ENCODE data around the gene PRKD1.

PRKD1 gene

GRCh38 chr14:29580763-29581162 is 346.9 kb downstream of the PRKD1 start:
- no peak for DNase-seq (ENCODE audit: low read depth)
- no peak overlapping the region for H3K4me3 ChIP-seq (ENCODE audit: low read length)
- TF ChIP-seq, protein P1, sequence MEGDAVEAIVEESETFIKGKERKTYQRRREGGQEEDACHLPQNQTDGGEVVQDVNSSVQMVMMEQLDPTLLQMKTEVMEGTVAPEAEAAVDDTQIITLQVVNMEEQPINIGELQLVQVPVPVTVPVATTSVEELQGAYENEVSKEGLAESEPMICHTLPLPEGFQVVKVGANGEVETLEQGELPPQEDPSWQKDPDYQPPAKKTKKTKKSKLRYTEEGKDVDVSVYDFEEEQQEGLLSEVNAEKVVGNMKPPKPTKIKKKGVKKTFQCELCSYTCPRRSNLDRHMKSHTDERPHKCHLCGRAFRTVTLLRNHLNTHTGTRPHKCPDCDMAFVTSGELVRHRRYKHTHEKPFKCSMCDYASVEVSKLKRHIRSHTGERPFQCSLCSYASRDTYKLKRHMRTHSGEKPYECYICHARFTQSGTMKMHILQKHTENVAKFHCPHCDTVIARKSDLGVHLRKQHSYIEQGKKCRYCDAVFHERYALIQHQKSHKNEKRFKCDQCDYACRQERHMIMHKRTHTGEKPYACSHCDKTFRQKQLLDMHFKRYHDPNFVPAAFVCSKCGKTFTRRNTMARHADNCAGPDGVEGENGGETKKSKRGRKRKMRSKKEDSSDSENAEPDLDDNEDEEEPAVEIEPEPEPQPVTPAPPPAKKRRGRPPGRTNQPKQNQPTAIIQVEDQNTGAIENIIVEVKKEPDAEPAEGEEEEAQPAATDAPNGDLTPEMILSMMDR (conservative IDR thresholded peaks at IDR 0.05; ENCODE audit: low read depth, low read length), result no peak

GRCh38 chr14:29579838-29580237 is 347.8 kb downstream of the PRKD1 start:
- TF ChIP-seq, protein P1 (conservative IDR thresholded peaks at IDR 0.05; ENCODE audit: low read depth, low read length), result no peak
- H3K4me3 ChIP-seq (ENCODE audit: low read length), result no peak overlapping the region
- DNase-seq (ENCODE audit: low read depth), result no peak

DNA sequence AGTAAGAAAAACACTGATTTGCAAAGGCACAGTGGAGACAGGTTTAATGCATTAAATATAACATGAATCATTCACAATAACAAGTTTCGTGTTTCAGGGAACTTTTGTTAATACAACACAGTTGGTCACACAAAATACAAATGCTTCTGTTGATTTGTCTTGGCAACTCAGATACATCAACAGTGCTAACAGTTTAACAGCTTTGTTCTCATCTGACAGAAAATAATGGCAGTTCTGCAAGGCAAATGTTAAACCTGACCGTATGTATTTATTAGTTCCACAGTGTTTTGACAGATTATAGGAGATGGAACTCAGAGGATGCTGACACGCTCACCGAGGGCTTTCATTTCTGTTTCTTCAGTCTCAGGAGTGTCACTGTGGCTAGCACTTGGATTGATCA is 350.7 kb downstream of the PRKD1 start:
- no peak for DNase-seq (ENCODE audit: low read depth)
- no peak overlapping the region for H3K4me3 ChIP-seq (ENCODE audit: low read length)
- TF ChIP-seq, protein P1 (conservative IDR thresholded peaks at IDR 0.05; ENCODE audit: low read depth, low read length), result no peak

GRCh38 chr14:29569194-29569593 is 358.5 kb downstream of the PRKD1 start:
- no peak for DNase-seq (ENCODE audit: low read depth)
- TF ChIP-seq, protein P1 (conservative IDR thresholded peaks at IDR 0.05; ENCODE audit: low read depth, low read length), result no peak
- no peak overlapping the region for H3K4me3 ChIP-seq (ENCODE audit: low read length)

- TF ChIP-seq, protein P1 (conservative IDR thresholded peaks at IDR 0.05; ENCODE audit: low read depth, low read length), result no peak
- no peak for DNase-seq (ENCODE audit: low read depth)
- H3K4me3 ChIP-seq (ENCODE audit: low read length), result no peak overlapping the region
Observed at GRCh38 chr14:29566194-29566593, 361.5 kb downstream of the PRKD1 start.

GRCh38 chr14:29558516-29558915 is 369.1 kb downstream of the PRKD1 start:
- TF ChIP-seq, protein P1 (conservative IDR thresholded peaks at IDR 0.05; ENCODE audit: low read depth, low read length), result no peak
- H3K4me3 ChIP-seq (ENCODE audit: low read length), result no peak overlapping the region
- DNase-seq (ENCODE audit: low read depth), result no peak

DNA sequence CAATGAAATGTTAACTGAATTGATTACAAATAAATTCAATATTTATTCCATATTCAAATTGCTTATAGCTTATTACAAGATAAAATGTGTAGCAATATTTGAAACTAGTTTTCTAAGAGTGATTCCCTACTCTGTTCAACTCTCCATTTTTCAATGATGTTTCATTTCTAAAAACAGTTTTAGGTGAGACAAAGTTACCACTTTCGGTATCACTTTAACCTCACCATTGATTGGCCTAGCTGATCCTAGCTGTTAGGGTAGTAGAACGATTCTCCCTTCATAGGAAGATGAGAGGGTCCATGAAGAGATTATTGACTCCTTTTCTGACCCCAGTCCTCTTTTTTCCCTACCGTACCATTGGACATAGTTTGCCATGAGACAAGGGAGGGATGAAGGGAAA is 373.3 kb downstream of the PRKD1 start:
- no peak for DNase-seq (ENCODE audit: low read depth)
- TF ChIP-seq, protein P1 (conservative IDR thresholded peaks at IDR 0.05; ENCODE audit: low read depth, low read length), result no peak

More for the DNA sequence above, 373.3 kb downstream of the PRKD1 start:
- H3K4me3 ChIP-seq (ENCODE audit: low read length), result no peak overlapping the region

All from retinal pigment epithelial cell (primary cell).